CD4-positive, alpha-beta T cell treated with Interleukin-1 beta for 1 hour (primary cell): ENCODE data around the gene CREM.
"Not testable (repeated sequence)": the region's sequence is repeated elsewhere in the genome, so short reads cannot be mapped to it uniquely, and the experiment has no call there.

ENCODE experiments used
- DNase-seq, 2 donors: peaks; one replicate each; pipeline ENCODE4 v3.0.0-alpha.2; 2020 to 2022

CREM gene

GRCh38 chr10:35195361-35196306, 69.0 kb downstream of the CREM start:
- DNase-seq, result peak; percentile 91 to 92

GRCh38 chr10:35200487-35200886, 73.8 kb downstream of the CREM start:
- no peak for DNase-seq

GRCh38 chr10:35201234-35201633, 74.6 kb downstream of the CREM start:
- no peak for DNase-seq

GRCh38 chr10:35202050-35202449, 75.4 kb downstream of the CREM start:
- no peak for DNase-seq

- DNase-seq, result no peak
These were observed 77.1 kb downstream of the CREM start for GRCh38 chr10:35203745-35204144.

GRCh38 chr10:35204650-35205319, 78.1 kb downstream of the CREM start:
- no peak for DNase-seq

- no peak for DNase-seq
These were observed 79.6 kb downstream of the CREM start for GRCh38 chr10:35206274-35206673.

GRCh38 chr10:35208536-35208935, 81.9 kb downstream of the CREM start:
- DNase-seq, result peak in 1 of 2 donors; percentile 46

GRCh38 chr10:35208949-35209613, 82.4 kb downstream of the CREM start:
- no peak for DNase-seq

- DNase-seq, result no peak
These were observed 84.3 kb downstream of the CREM start for GRCh38 chr10:35210961-35211360.

GRCh38 chr10:35211390-35211789, 84.7 kb downstream of the CREM start:
- DNase-seq, result no peak

GRCh38 chr10:35212856-35213255, 86.2 kb downstream of the CREM start:
- DNase-seq, result no peak

GRCh38 chr10:35213699-35214098, 87.1 kb downstream of the CREM start:
- no peak for DNase-seq

GRCh38 chr10:35214607-35215020, 88.0 kb downstream of the CREM start:
- DNase-seq, result no peak

- DNase-seq, result no peak
These were observed 88.5 kb downstream of the CREM start for GRCh38 chr10:35215107-35215506.

- DNase-seq, result peak in 1 of 2 donors; percentile 32
These were observed 89.8 kb downstream of the CREM start for GRCh38 chr10:35216303-35216905.

GRCh38 chr10:35216956-35217355, 90.3 kb downstream of the CREM start:
- not testable (repeated sequence) for DNase-seq

GRCh38 chr10:35217455-35217854, 90.8 kb downstream of the CREM start:
- DNase-seq, result no peak

GRCh38 chr10:35218339-35218955, 91.8 kb downstream of the CREM start:
- peak; percentile 81 to 84 for DNase-seq

- DNase-seq, result no peak
These were observed 92.6 kb downstream of the CREM start for GRCh38 chr10:35219292-35219691.

GRCh38 chr10:35219891-35220890, 93.5 kb downstream of the CREM start:
- no peak for DNase-seq
